Effector CD8-positive, alpha-beta T cell (primary cell): ENCODE data around the gene TIGD2.
"Not testable (repeated sequence)": the region's sequence is repeated elsewhere in the genome, so short reads cannot be mapped to it uniquely, and the experiment has no call there.

Experiments used
- DNase-seq: peaks from one replicate; lab custom pipeline; 2025; lab: John Stamatoyannopoulos, UW

Gene TIGD2

GRCh38 chr4:89119836-89120235, 8.5 kb downstream of the TIGD2 start:
- no peak for DNase-seq

- DNase-seq: no peak
Observed at GRCh38 chr4:89121387-89122068, 10.2 kb downstream of the TIGD2 start.

GRCh38 chr4:89123451-89123851, 12.1 kb downstream of the TIGD2 start:
- no peak for DNase-seq

GRCh38 chr4:89125901-89126782, 14.8 kb downstream of the TIGD2 start:
- no peak for DNase-seq

GRCh38 chr4:89129080-89129640, 17.8 kb downstream of the TIGD2 start:
- DNase-seq: no peak

- no peak for DNase-seq
Observed at GRCh38 chr4:89134775-89135319, 23.5 kb downstream of the TIGD2 start.

GRCh38 chr4:89136525-89136924, 25.2 kb downstream of the TIGD2 start:
- DNase-seq: no peak

GRCh38 chr4:89137231-89137630, 25.9 kb downstream of the TIGD2 start:
- DNase-seq: no peak

- no peak for DNase-seq
Observed at GRCh38 chr4:89137695-89138094, 26.4 kb downstream of the TIGD2 start.

- DNase-seq: no peak
Observed at GRCh38 chr4:89140168-89140759, 28.9 kb downstream of the TIGD2 start.

GRCh38 chr4:89142691-89143669, 31.6 kb downstream of the TIGD2 start:
- DNase-seq: no peak

GRCh38 chr4:89144652-89145051, 33.3 kb downstream of the TIGD2 start:
- DNase-seq: not testable (repeated sequence)

GRCh38 chr4:89146196-89146595, 34.9 kb downstream of the TIGD2 start:
- DNase-seq: no peak

GRCh38 chr4:89152972-89153371, 41.6 kb downstream of the TIGD2 start:
- no peak for DNase-seq

GRCh38 chr4:89156174-89156914, 45.0 kb downstream of the TIGD2 start:
- no peak for DNase-seq

GRCh38 chr4:89157488-89158024, 46.2 kb downstream of the TIGD2 start:
- no peak for DNase-seq

- DNase-seq: no peak
Observed at GRCh38 chr4:89158884-89159503, 47.7 kb downstream of the TIGD2 start.

GRCh38 chr4:89160806-89161205, 49.5 kb downstream of the TIGD2 start:
- DNase-seq: no peak

- DNase-seq: no peak
Observed at GRCh38 chr4:89161841-89162240, 50.5 kb downstream of the TIGD2 start.

GRCh38 chr4:89162496-89162895, 51.2 kb downstream of the TIGD2 start:
- no peak for DNase-seq
